Esophagus muscularis mucosa (tissue), 4 donors: ENCODE measurements around the gene MBNL1. TPM values are rescaled to one million over a fixed set of nuclear protein-coding genes. Genes with fewer than 3 reads are reported as not detected.
"Not testable (repeated sequence)": the region's sequence is repeated elsewhere in the genome, so short reads cannot be mapped to it uniquely, and the experiment has no call there.

ENCODE experiments used
- DNase-seq: peaks from one replicate; pipeline ENCODE4 v3.0.0-alpha.2; 2017; ENCODE audit errors: extremely low spot score
- H3K27ac ChIP-seq, 4 donors: fragments of 200-600 bp; sonication (generic); replicated peaks in 1 of 4; 1 replicate in 3 of 4; 2 replicates in 1 of 4; pipeline ENCODE4 v1.5.1; 2016 to 2019; ENCODE audit warnings: mild to moderate bottlenecking in 1 of 4
- H3K27me3 ChIP-seq, 4 donors: fragments of 200-600 bp; sonication (generic); one replicate each; pipeline versions ENCODE4 v1.5.1 to v1.6.0; 2016 to 2019
- H3K36me3 ChIP-seq, 4 donors: fragments of 200-600 bp; sonication (generic); one replicate each; pipeline ENCODE4 v1.5.1; 2016 to 2019
- H3K4me1 ChIP-seq, 4 donors: fragments of 200-600 bp; sonication (generic); one replicate each; pipeline ENCODE4 v1.5.1; 2016 to 2019
- H3K4me3 ChIP-seq, 4 donors: fragments of 200-600 bp; sonication (generic); 1 replicate in 2 of 4; 2 replicates in 2 of 4; pipeline ENCODE4 v1.5.1; 2016 to 2019; ENCODE audit warnings: mild to moderate bottlenecking in 4 of 4, moderate library complexity in 1 of 4
- H3K9me3 ChIP-seq, 4 donors: fragments of 200-600 bp; sonication (generic); 1 replicate in 3 of 4; 2 replicates in 1 of 4; pipeline ENCODE4 v1.5.1; 2016 to 2019
- EP300 ChIP-seq: sonication (generic); formaldehyde crosslinking; IDR thresholded peaks from one replicate; pipeline ENCODE4 v1.6.1; 2017; ENCODE audit warnings: antibody characterized with exemption
- POLR2A ChIP-seq: fragments of 450-650 bp; IDR thresholded peaks from one replicate; pipeline ENCODE4 v1.6.1; 2017; ENCODE audit warnings: antibody characterized with exemption, moderate library complexity, mild to moderate bottlenecking, low read depth
- POLR2AphosphoS5 ChIP-seq, 2 donors: sonication (generic); formaldehyde crosslinking; IDR thresholded peaks; one replicate each; pipeline ENCODE4 v1.6.1; 2017; ENCODE audit warnings: antibody characterized with exemption in 2 of 2
- WGBS: methylation state at CpG from one replicate; pipeline ENCODE4 v1.1.5; 2018; 5-methylcytosine and 5-hydroxymethylcytosine counted together
- intact Hi-C: fragments of 100-400 bp; cut with DNase I; formaldehyde crosslinking; loops from one replicate; pipeline ENCODE4 v1.15.1; 2023
- total RNA-seq, 4 donors: library from RNA; depleted of rRNA; stranded (reverse); fragments of >200 nt; gene quantifications; one replicate each; pipeline versions ENCODE4 v1.1.0 to v1.2.1, GENCODE V29; 2016
- TF ChIP-seq, protein P1 (sequence below), 3 experiments: fragments of 200-600 bp in 2 of 3; fragments of 450-650 bp in 1 of 3; sonication (generic) in 2 of 3; IDR thresholded peaks; one replicate each; pipeline ENCODE4 v1.5.1; 2017 to 2019; ENCODE audit warnings: antibody characterized with exemption in 3 of 3, mild to moderate bottlenecking in 2 of 3, moderate library complexity in 1 of 3

The MBNL1 gene
- total RNA-seq, 4 donors from 2014 or later: 635 to 868 (median 720) TPM

DNA sequence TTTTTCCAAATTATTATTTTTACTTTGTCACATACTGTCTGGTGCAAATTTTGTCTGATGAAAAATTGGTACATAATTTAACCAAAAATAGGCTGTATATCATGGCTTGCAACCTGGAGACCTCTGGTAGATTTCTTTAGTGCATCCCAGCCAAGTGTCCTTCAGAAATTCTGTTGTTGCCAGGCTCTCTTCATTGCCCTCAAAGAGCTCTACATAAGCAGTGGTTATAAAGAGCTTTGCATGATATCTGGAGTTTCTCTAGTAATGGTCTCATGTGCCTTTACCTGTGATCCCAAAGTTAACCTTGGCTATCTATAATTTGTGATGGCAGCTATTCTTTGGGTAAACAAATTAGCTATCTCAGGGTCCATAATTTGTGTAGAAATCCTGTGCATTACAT, 157.7 kb downstream of the MBNL1 start:
- intact Hi-C loops: no loop called here
- no peak for DNase-seq
- TF ChIP-seq, protein P1, sequence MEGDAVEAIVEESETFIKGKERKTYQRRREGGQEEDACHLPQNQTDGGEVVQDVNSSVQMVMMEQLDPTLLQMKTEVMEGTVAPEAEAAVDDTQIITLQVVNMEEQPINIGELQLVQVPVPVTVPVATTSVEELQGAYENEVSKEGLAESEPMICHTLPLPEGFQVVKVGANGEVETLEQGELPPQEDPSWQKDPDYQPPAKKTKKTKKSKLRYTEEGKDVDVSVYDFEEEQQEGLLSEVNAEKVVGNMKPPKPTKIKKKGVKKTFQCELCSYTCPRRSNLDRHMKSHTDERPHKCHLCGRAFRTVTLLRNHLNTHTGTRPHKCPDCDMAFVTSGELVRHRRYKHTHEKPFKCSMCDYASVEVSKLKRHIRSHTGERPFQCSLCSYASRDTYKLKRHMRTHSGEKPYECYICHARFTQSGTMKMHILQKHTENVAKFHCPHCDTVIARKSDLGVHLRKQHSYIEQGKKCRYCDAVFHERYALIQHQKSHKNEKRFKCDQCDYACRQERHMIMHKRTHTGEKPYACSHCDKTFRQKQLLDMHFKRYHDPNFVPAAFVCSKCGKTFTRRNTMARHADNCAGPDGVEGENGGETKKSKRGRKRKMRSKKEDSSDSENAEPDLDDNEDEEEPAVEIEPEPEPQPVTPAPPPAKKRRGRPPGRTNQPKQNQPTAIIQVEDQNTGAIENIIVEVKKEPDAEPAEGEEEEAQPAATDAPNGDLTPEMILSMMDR (IDR thresholded peaks at IDR 0.05): no peak
- TF ChIP-seq POLR2AphosphoS5 (IDR thresholded peaks at IDR 0.05): no peak
- no peak for TF ChIP-seq EP300
- no peak for TF ChIP-seq POLR2A
- Histone ChIP-seq H3K4me3 (no peak overlapping the region), H3K9me3 (no peaks in the 10 kb centered on the region), H3K36me3 (peaks cover 0 to 6% (median 3%) of the 10 kb centered on the region in 4 donors), H3K27ac (peak overlapping the region in 3 of 4 donors; percentile 38 to 44 (median 42)), H3K4me1 (peaks cover 40 to 66% (median 54%) of the 10 kb centered on the region in 4 donors), H3K27me3 (no peaks in the 10 kb centered on the region)

DNA sequence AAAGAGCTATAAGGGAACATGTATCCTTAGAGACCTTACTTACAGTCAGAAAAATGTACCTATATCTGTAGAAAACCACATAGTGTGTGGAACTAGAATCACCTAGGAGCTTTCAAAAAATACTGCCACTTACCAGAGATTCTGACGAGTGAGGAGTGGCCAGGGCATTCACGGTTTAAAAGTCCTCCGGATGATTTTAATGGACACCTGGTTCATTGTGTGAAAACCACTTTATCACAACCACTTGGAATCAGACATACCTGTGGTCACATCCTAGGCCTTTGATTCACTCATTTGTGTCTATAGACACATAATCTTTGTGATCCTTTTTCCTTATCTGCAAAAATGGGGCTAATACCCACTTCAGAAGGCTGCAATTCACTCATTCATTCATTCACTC, 159.8 kb downstream of the MBNL1 start:
- peak overlapping the region in 2 of 4 donors; percentile 7 to 25 for H3K27ac ChIP-seq

DNA sequence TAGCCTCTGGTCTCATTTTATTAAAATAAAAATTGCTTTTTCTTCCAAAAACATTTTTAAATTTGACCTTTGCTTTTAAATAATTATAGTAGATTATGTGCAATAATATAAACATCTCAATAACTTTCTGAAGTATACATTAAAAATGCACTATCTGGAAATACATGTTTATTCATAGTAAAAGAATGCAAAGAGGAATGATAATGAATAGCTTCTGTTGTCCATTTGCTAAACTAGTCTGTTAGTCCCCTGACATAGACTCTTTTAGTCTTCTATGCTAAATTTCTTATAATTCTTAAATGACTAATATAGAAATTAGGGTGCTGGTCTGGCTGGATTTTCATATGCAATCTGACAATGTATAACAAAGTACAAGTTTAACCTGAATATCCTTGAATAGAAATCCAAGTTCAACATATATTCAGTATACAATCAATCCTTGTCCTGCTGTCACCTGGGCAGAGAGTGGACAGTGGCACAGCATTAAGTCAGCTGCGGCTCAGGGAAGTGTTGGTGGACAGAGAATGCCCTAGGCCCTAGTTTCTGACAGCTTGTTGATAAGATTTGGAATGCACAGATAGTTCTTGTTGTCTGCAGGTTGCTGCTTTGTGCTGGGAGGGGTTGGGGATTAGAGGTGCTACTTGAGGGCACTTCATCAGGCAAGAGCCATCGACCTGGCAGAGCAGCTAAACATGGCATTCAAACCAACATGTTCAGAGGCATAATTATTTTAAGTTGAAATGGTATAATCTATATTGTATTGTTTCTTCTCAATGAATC, 161.7 kb downstream of the MBNL1 start:
- TF ChIP-seq, protein P1 (IDR thresholded peaks at IDR 0.05): no peak
- TF ChIP-seq POLR2A (no peak), EP300 (no peak), POLR2AphosphoS5 (IDR thresholded peaks at IDR 0.05) (no peak)
- no peak for DNase-seq
- Histone ChIP-seq H3K36me3 (peaks cover 6 to 35% (median 19%) of the 10 kb centered on the region in 4 donors), H3K27ac (peak overlapping the region; percentile 1 to 46 (median 36)), H3K4me3 (no peak overlapping the region), H3K4me1 (peaks cover 40 to 55% (median 51%) of the 10 kb centered on the region in 4 donors), H3K9me3 (peaks cover 0 to 6% (median 2%) of the 10 kb centered on the region in 4 donors), H3K27me3 (no peaks in the 10 kb centered on the region)
- intact Hi-C loops: no loop called here
- WGBS: 68% methylated on average over 2 of the region's 2 CpGs

More for the DNA sequence above, 159.8 kb downstream of the MBNL1 start:
- H3K36me3 ChIP-seq: peaks cover 6 to 18% (median 10%) of the 10 kb centered on the region in 4 donors
- H3K4me3 ChIP-seq: no peak overlapping the region
- no peaks in the 10 kb centered on the region for H3K27me3 ChIP-seq
- 97% methylated on average over 3 of the region's 3 CpGs for WGBS
- DNase-seq: no peak
- peaks cover 40 to 60% (median 56%) of the 10 kb centered on the region in 4 donors for H3K4me1 ChIP-seq
- H3K9me3 ChIP-seq: no peaks in the 10 kb centered on the region
- TF ChIP-seq POLR2AphosphoS5 (IDR thresholded peaks at IDR 0.05) (no peak), POLR2A (no peak), EP300 (no peak)
- TF ChIP-seq, protein P1 (IDR thresholded peaks at IDR 0.05): no peak
- intact Hi-C loops: no loop called here

DNA sequence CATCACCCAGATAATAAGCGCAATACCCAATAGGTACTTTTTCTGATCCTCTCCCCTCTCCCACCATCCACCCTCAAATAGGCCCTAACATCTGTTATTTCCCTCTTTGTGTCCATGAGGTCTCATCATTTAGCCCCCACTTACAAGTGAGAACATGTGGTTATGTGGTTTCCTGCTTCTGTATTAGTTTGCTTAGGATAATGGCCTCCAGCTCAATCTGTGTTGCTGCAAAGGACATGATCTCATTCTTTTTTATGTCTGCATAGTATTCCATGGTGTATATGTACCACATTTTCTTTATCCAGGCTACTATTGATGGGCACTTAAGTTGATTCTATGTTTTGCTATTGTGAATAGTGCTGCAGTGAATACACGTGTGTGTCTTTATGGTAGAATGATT, 165.4 kb downstream of the MBNL1 start:
- 93% methylated on average over 2 of the region's 2 CpGs for WGBS
- H3K36me3 ChIP-seq: peaks cover 6 to 35% (median 19%) of the 10 kb centered on the region in 4 donors
- peaks cover 40 to 67% (median 58%) of the 10 kb centered on the region in 4 donors for H3K4me1 ChIP-seq
- TF ChIP-seq, protein P1 (IDR thresholded peaks at IDR 0.05): no peak
- TF ChIP-seq POLR2AphosphoS5 (IDR thresholded peaks at IDR 0.05) (no peak), EP300 (no peak), POLR2A (no peak)
- H3K9me3 ChIP-seq: peaks cover 0 to 6% (median 2%) of the 10 kb centered on the region in 4 donors
- no peak overlapping the region for H3K27ac ChIP-seq
- no peaks in the 10 kb centered on the region for H3K27me3 ChIP-seq
- intact Hi-C loops: no loop called here
- no peak overlapping the region for H3K4me3 ChIP-seq
- no peak for DNase-seq

DNA sequence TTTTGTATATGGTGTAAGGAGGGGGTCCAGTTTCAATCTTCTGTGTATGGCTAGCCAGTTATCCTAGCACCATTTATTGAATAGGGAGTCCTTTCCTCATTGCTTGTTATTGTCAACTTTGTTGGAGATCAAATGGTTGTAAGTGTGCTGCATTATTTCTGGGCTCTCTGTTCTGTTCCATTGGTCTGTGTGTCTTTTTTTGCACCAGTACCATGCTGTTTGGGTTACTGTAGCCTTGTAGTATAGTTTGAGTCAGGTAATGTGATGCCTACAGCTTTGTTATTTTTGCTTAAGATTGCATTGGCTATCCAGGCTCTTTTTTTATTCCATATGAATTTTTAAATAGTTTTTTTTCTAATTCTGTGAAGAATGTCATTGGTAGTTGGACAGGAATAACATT, 166.5 kb downstream of the MBNL1 start:
- H3K9me3 ChIP-seq, intact Hi-C loops: not testable (repeated sequence)
- peak overlapping the region in 3 of 4 donors; percentile 22 to 60 (median 42) for H3K27ac ChIP-seq

More for the DNA sequence above, 166.5 kb downstream of the MBNL1 start:
- peaks cover 34 to 65% (median 49%) of the 10 kb centered on the region in 4 donors for H3K4me1 ChIP-seq
- H3K27me3 ChIP-seq, H3K4me3 ChIP-seq, DNase-seq: not testable (repeated sequence)
- H3K36me3 ChIP-seq: peaks cover 6 to 35% (median 19%) of the 10 kb centered on the region in 4 donors
